ENCODE measurements around the gene POMZP3.
"Not testable (repeated sequence)": the region's sequence is repeated elsewhere in the genome, so short reads cannot be mapped to it uniquely, and the experiment has no call there.

GRCh38 chr7:76575431-76575830, 51.6 kb downstream of the POMZP3 start:
- TF ChIP-seq, protein P1, sequence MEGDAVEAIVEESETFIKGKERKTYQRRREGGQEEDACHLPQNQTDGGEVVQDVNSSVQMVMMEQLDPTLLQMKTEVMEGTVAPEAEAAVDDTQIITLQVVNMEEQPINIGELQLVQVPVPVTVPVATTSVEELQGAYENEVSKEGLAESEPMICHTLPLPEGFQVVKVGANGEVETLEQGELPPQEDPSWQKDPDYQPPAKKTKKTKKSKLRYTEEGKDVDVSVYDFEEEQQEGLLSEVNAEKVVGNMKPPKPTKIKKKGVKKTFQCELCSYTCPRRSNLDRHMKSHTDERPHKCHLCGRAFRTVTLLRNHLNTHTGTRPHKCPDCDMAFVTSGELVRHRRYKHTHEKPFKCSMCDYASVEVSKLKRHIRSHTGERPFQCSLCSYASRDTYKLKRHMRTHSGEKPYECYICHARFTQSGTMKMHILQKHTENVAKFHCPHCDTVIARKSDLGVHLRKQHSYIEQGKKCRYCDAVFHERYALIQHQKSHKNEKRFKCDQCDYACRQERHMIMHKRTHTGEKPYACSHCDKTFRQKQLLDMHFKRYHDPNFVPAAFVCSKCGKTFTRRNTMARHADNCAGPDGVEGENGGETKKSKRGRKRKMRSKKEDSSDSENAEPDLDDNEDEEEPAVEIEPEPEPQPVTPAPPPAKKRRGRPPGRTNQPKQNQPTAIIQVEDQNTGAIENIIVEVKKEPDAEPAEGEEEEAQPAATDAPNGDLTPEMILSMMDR (IDR thresholded peaks at IDR 0.05): not testable (repeated sequence)
- TF ChIP-seq EP300 (IDR thresholded peaks at IDR 0.05; ENCODE audit: low read depth); POLR2A (IDR thresholded peaks at IDR 0.05); POLR2AphosphoS5 (IDR thresholded peaks at IDR 0.05): not testable (repeated sequence)

Measured in transverse colon (tissue), 4 donors.